Measurements from ENCODE around the gene MAPRE2.

GRCh38 chr18:35050028-35050546 is 8.9 kb downstream of the MAPRE2 start:
- TF ChIP-seq, protein P1, sequence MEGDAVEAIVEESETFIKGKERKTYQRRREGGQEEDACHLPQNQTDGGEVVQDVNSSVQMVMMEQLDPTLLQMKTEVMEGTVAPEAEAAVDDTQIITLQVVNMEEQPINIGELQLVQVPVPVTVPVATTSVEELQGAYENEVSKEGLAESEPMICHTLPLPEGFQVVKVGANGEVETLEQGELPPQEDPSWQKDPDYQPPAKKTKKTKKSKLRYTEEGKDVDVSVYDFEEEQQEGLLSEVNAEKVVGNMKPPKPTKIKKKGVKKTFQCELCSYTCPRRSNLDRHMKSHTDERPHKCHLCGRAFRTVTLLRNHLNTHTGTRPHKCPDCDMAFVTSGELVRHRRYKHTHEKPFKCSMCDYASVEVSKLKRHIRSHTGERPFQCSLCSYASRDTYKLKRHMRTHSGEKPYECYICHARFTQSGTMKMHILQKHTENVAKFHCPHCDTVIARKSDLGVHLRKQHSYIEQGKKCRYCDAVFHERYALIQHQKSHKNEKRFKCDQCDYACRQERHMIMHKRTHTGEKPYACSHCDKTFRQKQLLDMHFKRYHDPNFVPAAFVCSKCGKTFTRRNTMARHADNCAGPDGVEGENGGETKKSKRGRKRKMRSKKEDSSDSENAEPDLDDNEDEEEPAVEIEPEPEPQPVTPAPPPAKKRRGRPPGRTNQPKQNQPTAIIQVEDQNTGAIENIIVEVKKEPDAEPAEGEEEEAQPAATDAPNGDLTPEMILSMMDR (IDR thresholded peaks at IDR 0.05): no peak
- TF ChIP-seq POLR2A (IDR thresholded peaks at IDR 0.05; ENCODE audit: low read depth) (no peak), EP300 (IDR thresholded peaks at IDR 0.05) (no peak)
